RKO (cell line): ENCODE measurements around the gene FAXDC2.
"Not testable (repeated sequence)": the region's sequence is repeated elsewhere in the genome, so short reads cannot be mapped to it uniquely, and the experiment has no call there.

Source experiments
- DNase-seq: peaks from one replicate; pipeline ENCODE4 v3.0.0-alpha.2; 2016; ENCODE audit warnings: low spot score

FAXDC2 gene

DNA sequence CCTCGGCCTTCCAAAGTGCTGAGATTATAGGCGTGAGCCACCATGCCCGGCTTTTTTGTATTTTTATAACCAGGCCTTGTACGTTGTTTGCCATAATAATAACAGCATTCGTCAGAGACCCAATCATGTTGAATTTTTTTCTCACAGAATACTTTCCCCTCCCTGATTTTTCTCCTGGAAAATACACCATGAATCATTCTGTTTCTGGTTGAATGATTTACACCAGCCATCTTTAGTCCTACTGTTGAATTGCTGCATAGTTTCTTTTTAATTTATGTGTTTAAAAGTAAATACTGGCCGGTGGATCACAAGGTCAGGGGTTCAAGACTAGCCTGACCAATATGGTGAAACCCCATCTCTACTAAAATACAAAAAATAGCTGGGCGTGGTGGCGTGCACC is 11.5 kb upstream of the FAXDC2 start:
- DNase-seq, result no peak

- no peak for DNase-seq
These were observed 10.4 kb upstream of the FAXDC2 start for GRCh38 chr5:154860765-154861164.

- DNase-seq, result peak; percentile 79
These were observed 9.7 kb upstream of the FAXDC2 start for GRCh38 chr5:154860123-154860522.

DNA sequence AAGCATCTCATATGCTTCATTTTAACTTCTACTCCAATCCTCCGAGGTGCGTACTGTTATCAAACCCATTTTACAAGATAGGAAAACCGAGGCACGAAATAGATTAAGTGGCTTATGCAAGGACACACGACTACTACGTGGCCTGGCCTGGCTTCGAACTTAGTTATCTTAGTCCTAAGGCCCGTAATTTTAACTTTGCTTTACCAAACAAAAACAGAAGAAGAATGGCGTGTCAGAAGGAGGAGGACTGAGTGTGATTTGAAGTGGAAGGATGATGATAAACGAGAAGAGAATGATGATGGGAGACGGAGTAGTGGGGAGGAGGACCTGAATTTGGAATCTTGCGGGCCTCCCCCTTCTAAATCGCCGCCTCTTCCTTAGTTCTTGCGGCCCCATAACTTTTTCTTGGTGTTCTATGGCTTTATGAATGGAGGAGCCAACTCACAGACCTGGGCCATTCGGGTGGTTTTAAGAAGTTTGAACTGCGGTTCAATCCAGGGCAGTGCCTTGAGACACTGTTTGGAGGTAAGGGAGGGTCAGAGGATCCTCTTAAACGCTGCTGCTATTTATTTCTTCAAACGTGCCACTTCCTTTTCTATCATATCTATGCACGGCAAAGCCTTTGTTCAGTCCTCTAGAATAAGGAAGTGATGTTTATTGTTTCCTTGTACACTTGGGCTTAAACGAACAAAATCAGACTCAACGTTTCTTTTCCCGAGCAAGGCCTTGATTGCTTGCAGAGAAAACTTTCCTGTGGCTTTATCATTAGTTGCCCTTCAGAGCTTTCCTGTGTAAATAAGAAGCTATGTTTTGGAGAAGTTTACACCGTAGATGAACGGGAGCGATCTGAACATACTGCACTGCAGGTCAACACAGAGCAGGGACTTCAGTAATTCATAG is 8.8 kb upstream of the FAXDC2 start:
- DNase-seq, result peak; percentile 41

DNA sequence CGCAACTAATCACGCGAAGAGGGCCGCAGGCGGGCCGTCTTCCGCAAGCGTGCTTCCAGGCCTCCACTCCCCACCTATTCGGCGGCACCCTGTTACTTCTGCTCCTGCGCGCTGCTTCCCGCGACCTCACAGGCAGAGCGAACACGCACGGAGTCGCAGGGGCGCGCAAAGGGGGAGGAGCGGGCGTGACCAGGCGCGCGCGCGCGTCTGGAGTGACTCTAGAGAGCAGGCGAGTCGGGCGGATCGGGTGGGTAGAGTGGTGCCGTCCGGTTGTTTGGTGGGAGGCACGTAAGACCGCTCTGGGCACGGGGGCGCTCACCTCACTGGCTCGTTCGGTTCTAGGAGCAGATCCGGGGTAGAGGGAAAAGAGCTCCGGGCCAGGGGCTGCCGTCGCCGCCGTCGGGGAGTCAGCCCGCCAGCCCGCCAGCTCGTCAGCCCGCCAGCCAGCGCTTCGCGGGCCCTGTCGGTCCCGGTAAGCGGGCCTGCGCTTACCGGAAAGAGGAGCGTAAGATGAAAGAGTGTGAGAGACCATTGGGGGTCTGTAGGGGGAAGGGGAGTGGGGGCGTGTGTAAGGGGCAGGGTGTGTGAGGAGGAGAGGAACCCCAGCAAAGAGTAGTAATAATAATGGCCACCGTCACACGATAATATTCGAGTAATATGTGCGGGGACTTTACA is 8.0 kb upstream of the FAXDC2 start, which contains the start of gene CNOT8:
CNOT8 (plus strand) TSS at position 331 of the 675 bp plus-strand sequence. CDS start 4,652 bp downstream, outside the sequence.
- peak; percentile 98 for DNase-seq

DNA sequence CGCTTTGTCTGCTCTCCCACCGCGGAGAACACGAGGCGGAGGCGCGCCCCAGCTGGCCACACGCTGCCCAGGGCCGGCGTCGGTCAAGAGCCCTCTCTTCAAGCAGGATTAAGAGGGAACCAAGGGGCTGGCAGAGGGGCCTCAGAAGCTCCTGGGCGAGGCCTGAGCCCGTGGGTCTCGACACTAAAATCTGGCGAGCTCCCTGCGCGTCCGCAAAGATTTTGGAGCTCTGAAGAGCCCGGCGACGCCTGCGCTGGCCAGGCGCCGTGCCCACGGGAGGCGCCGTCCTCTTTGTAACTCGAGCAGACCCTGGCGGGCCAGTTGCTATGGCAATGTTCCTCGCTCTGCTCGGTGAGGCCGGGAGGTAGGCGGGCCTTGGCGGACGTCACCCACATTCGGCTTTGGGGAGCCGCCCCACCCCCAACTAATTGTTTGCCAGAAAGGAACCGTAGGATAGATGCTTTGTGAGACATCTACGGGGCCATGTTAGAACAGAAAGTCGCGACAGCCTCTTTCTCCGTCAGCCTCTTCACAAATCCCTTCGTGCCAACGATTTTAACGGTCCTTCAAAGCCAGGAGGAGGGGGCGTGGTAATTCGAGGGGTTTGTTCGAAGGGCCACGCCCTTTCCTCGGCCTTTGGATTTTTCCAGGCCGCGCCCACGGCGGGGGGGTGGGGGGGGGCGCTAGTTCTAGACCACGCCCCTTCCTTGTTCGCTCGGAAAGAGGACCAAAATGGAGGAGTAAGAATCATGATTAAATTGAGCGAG is 7.3 kb upstream of the FAXDC2 start:
- DNase-seq, result peak; percentile 97

DNA sequence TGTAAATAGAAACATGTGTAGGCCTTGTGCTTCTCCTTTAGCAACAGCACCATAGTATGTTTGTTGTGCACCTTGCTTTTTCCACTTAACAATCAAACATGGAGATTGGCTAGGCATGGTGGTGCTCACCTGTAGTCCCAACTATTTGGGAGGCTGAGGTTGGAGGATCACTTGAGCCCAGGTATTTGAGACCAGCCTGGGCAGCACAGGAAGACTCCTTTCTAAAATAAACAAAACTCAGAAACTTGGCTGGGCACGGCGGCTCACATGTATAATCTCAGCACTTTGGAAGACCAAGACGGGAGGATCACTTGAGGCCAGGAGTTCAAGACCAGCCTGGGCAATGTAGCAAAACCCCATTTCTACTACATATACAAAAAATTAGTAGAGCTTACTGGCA is 948 bp upstream of the FAXDC2 start:
- no peak for DNase-seq

DNA sequence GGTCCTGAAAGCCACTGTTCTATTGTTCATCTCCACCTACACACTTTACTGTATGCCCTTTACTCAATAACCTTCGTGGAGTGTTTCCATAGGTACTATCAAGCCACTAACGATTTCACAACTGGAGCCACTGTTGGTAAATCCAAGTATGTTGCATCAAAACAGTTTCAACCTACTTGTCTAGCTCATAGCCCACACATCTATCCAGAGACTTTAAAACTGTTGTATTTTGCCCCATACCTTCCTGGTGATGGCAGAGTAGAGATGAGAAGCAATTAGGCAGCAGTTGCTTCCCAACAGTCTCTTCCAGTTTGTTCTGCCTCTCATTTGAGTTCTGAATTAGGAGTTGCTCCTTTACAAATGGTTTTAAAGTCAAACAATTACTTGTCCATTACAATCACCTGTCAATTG is 607 bp downstream of the FAXDC2 start:
- no peak for DNase-seq

DNA sequence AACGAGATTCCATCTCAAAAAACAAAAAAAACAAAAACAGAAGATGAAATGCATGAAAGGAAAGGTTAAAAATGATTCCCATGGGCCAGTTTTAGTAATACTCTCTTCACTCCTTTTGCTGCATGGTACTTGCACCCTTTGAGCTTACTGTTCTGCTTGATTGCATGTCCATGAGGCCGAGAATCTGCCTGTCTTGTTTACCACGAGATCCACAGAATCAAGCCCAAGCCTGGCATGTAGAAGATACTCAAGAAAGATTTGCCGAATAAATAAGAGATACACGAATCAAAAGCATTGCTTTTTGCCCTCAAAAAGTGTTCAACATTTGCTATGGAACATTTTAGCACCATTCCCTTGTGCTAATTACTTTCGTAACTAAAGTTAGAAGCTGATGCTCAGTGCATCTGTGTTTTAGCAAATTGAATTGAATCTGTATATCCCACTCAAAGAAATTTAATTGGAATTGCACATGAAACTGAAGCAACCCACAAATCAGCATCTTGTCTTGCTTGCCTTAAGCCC is 1.1 kb downstream of the FAXDC2 start:
- DNase-seq, result no peak

GRCh38 chr5:154844809-154845208 is 5.6 kb downstream of the FAXDC2 start:
- DNase-seq, result no peak

DNA sequence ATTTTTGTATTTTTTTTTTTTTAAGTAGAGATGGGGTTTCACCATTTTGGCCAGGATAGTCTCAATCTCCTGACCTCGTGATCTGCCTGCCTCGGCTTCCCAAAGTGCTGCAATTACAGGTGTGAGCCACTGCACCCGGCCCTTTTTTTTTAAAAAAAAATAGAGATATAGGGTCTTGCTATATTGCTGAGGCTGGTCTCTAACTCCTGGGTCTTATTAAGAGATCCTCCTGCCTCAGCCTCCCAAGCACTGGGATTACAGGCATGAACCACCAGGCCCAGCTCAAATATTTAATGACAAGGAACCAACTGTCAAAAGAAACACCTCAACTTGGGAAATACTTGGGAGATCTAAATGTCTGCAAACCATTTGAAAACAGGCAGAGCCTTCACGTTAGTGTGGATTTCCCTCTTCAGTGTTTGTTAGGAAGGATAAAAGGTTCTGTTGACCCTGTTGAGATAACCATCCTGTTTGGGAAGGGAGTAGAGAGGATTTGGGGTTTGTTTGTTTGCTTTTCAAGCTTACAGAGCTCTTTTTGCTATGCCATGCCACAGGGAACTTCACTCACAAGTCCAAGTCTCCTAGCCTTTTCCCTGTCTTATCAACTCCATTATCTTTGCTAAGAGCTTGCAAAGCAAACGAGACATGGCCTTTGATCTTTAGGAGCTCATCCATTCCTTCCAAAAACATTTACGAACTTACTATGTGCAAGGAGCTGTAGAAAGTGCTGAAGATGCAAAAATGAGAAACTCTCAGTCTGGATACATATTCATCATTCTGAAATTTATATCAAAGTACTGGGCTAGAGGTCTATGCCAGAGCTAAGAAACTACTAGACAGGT is 7.5 kb downstream of the FAXDC2 start:
- DNase-seq, result no peak

DNA sequence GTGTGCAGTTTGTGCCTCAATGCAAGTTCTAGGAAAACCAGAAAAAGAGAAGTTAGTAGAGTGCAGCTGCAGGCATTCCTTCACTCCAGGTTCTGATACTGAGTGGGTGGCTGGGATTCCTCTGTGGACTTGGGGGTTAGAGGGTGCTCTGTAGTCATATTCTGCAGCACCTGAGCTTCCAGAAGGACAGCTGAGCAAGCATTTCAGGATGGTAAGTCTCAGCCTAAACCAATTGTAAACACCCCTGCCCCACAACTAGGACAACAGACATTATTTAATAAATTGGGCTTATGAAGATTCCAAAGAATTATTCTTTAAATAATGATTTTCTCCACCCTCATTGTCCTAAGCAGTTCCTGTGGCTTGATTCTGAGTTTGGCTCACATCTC is 9.1 kb downstream of the FAXDC2 start:
- no peak for DNase-seq

- DNase-seq, result no peak
These were observed 9.7 kb downstream of the FAXDC2 start for GRCh38 chr5:154840435-154841272.

- no peak for DNase-seq
These were observed 13.1 kb downstream of the FAXDC2 start for GRCh38 chr5:154837009-154837901.

- DNase-seq, result no peak
These were observed 14.2 kb downstream of the FAXDC2 start for GRCh38 chr5:154836225-154836624.

DNA sequence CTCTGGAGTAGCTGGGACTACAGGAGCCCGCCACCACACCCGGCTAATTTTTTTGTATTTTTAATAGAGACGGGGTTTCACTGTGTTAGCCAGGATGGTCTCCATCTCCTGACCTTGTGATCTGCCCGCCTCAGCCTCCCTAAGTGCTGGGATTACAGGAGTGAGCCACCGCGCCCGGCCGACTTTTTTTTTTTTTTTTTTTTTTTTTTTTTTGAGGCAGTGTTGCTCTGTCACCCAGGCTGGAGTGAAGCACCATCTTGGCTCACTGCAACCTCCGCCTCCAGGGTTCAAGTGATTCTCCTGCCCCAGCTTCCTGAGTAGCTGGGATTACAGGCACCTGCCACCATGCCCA is 14.7 kb downstream of the FAXDC2 start:
- not testable (repeated sequence) for DNase-seq

- no peak for DNase-seq
These were observed 16.4 kb downstream of the FAXDC2 start for GRCh38 chr5:154834053-154834452.

DNA sequence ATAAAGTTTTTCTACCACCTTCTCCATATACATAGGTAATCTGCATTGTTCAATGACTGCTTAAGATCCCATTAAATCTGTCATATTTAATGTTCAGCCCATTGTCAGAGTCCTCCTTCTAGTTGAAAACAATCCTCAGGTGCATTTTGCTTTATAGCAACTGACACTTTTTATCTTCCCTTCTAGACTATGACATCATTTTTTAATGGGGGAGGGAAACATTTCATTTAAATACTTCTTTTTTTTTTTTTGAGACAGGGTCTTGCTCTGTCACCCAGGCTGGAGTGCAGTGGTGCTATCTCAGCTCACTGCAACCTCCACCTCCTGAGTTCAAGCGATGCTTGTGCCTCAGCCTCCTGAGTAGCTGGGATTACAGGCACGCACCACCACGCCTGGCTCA is 17.6 kb downstream of the FAXDC2 start:
- DNase-seq, result not testable (repeated sequence)

DNA sequence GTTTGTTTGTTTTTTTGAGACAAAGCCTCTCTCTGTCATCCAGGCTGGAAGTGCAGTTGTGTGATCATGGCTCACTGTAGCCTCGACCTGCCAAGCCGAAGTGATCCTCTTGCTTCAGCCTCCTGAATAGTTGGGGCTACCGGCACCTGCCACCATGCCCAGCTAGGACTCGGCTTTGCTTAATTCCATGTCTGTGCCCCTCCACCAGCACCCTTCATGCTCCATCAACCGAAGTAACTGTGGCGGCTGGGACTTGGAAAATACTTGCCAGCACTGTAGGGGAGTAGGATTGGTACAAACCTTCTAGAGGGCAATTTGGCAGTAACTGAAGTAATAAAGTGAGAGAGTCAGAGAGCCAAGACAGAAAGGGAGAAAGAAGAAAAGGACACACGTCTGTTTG is 19.0 kb downstream of the FAXDC2 start:
- DNase-seq, result no peak
